WTC11 (cell line): ENCODE results near the gene STARD7.

Experiments
- CREB1 ChIP-seq: sonication (generic); formaldehyde crosslinking; IDR thresholded peaks from 2 replicates; pipeline ENCODE4 v1.8.0; 2023; ENCODE audit warnings: mild to moderate bottlenecking, missing genetic modification reagents
- CREM ChIP-seq: sonication (generic); formaldehyde crosslinking; IDR thresholded peaks from 2 replicates; pipeline ENCODE4 v1.8.1; 2022; ENCODE audit warnings: mild to moderate bottlenecking, missing genetic modification reagents, moderate library complexity
- CTCF ChIP-seq: fragments of 200-600 bp; IDR thresholded peaks from 2 replicates; pipeline ENCODE4 v1.8.0; 2022; ENCODE audit warnings: antibody characterized with exemption
- FOXJ3 ChIP-seq: sonication (generic); formaldehyde crosslinking; IDR thresholded peaks from 2 replicates; pipeline ENCODE4 v1.9.0; 2021; ENCODE audit warnings: missing genetic modification reagents, mild to moderate bottlenecking, borderline replicate concordance
- JUN ChIP-seq: sonication (generic); formaldehyde crosslinking; IDR thresholded peaks from 2 replicates; pipeline ENCODE4 v1.8.0; 2023; ENCODE audit warnings: mild to moderate bottlenecking, missing genetic modification reagents
- KAT7 ChIP-seq: sonication (generic); formaldehyde crosslinking; IDR thresholded peaks from 2 replicates; pipeline ENCODE4 v1.8.1; 2023; ENCODE audit warnings: missing genetic modification reagents, mild to moderate bottlenecking, borderline replicate concordance
- MAX ChIP-seq: sonication (generic); formaldehyde crosslinking; IDR thresholded peaks from 2 replicates; pipeline ENCODE4 v1.8.0; 2022; ENCODE audit warnings: mild to moderate bottlenecking, missing genetic modification reagents
- NR2C2 ChIP-seq: sonication (generic); formaldehyde crosslinking; IDR thresholded peaks from 2 replicates; pipeline ENCODE4 v1.8.0; 2022; ENCODE audit warnings: mild to moderate bottlenecking, missing genetic modification reagents
- SP1 ChIP-seq: sonication (generic); formaldehyde crosslinking; conservative IDR thresholded peaks from 2 replicates; pipeline ENCODE4 v1.8.1; 2022; ENCODE audit warnings: missing genetic modification reagents
- USF2 ChIP-seq: sonication (generic); formaldehyde crosslinking; IDR thresholded peaks from 2 replicates; pipeline ENCODE4 v1.8.1; 2023; ENCODE audit warnings: mild to moderate bottlenecking, missing genetic modification reagents, moderate library complexity

DNA sequence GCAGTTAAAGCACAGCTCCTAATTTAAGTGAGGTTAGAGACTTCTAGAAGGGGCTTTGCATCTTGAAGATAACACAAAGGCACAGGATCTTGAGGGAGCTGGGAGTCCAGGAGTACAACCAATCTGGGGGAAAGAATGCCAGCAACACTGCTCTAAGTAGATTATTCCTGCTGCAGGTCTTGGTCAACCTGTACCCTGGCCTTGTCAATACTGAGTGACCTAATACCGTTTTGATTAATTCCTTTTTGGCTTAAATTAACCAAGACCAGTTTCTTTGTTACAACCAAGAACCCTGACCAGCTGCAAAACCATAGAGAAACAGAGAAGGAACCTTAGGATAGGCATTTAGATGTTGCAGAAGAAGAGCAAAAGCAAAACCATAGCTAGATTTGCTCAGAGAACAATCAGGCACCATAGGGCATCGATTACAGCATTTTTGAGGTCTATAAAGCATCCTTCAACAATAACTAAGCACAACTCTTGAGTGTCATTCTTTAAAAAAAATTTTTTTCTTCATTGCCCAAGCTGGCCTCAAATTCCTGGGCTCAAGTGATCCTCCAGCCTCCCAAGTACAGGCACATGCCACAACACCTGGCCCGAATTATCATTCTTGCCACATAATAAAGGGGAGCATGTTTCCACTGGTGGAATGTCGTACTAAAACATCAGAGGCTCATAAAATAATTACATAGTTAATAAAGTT, 6.3 kb downstream of the STARD7 start:
- TF ChIP-seq CTCF (no peak), KAT7 (CRISPR knock-in tag) (no peak), USF2 (CRISPR knock-in tag) (no peak), SP1 (CRISPR knock-in tag) (no peak), JUN (no peak), FOXJ3 (CRISPR knock-in tag) (no peak), CREM (no peak), NR2C2 (CRISPR knock-in tag) (no peak), MAX (CRISPR knock-in tag) (no peak), CREB1 (CRISPR knock-in tag) (no peak)
